ENCODE results near the gene TCAIM. TPM values are rescaled to one million over a fixed set of nuclear protein-coding genes. Genes with fewer than 3 reads are reported as not detected.

The TCAIM gene
- total and polyA plus RNA-seq, 2 donors (not counting 3 experiments of a cell fraction or from before 2014, with no cell fraction given): 9.2 to 18.2 TPM

DNA sequence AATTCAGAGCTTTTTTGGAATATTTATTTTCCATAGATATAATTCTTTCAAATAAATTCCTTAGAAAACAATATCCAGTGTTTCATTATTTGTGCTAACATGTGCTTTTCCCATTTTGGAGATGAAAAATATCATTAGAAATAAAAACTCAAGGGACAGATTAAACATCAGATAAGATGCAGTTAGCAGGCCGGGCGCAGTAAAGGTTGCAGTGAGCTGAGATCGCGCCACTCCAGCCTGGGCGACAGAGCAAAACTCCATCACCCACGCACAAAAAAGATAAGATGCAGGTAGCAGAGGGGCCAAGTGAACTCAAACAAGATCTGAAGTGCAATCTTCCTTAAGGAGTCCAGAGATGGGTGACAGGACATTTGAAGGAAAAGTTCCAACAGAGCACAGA lies 90.9 kb downstream of the TCAIM start:
- no TSS peak for BruUV-seq (replicated peaks)
- Histone ChIP-seq H3K27ac (ENCODE audit: insufficient read depth, low read depth, low read length) (no peak overlapping the region), H2AFZ (ENCODE audit: low read depth, low read length) (no peak overlapping the region), H3K9me3 (replicated peaks; ENCODE audit: control insufficient read depth, insufficient read depth, low read length) (no peaks in the 10 kb centered on the region), H3K9ac (replicated peaks; ENCODE audit: extremely low read depth, insufficient read depth, low read length) (no peak overlapping the region), H3K4me3 (replicated peaks in 1 of 3; ENCODE audit: insufficient read depth in 1 of 3, low read depth in 1 of 3, low read length in 3 of 3) (no peak overlapping the region), H3K4me2 (ENCODE audit: insufficient read depth, low read length) (no peak overlapping the region), H3K4me1 (ENCODE audit: control insufficient read depth, extremely low read depth, insufficient read depth, low read length) (no peaks in the 10 kb centered on the region), H3K9me1 (replicated peaks; ENCODE audit: control insufficient read depth, extremely low read depth, insufficient read depth, low read length) (no peaks in the 10 kb centered on the region), H3K27me3 (ENCODE audit: control insufficient read depth in 2 of 2, insufficient read depth in 2 of 2, low read length in 2 of 2) (no peaks in the 10 kb centered on the region), H3K36me3 (ENCODE audit: control insufficient read depth in 2 of 2, extremely low read depth in 1 of 2, insufficient read depth in 2 of 2, low read length in 2 of 2) (no peaks in the 10 kb centered on the region), H4K20me1 (replicated peaks; ENCODE audit: control insufficient read depth, extremely low read depth, insufficient read depth, low read length) (no peaks in the 10 kb centered on the region), H3K79me2 (ENCODE audit: control insufficient read depth, insufficient read depth, low read length) (no peaks in the 10 kb centered on the region)
- ChIA-PET POLR2A (no interaction called here), CTCF (no interaction called here)
- dilution Hi-C loops (cut with MboI; ENCODE audit: extremely low pct_ligation_motif_present, low sequenced_read_pairs) (no loop called here), intact Hi-C loops (cut with micrococcal nuclease) (no loop called here)
- FAIRE-seq (no peak), DNase-seq (ENCODE audit: low read depth, low spot score) (no peak)
- TF ChIP-seq POLR2AphosphoS5 (IDR thresholded peaks at IDR 0.05; ENCODE audit: insufficient read depth, low read depth, low read length) (no peak), JUN (IDR thresholded peaks at IDR 0.05; ENCODE audit: borderline replicate concordance, insufficient read depth, insufficient read length, low read depth) (no peak), FOS (IDR thresholded peaks at IDR 0.05; ENCODE audit: borderline replicate concordance, insufficient read depth, low read length) (no peak), EZH2 (IDR thresholded peaks at IDR 0.05; ENCODE audit: borderline replicate concordance, low read depth, low read length, severe bottlenecking) (no peak), GATA2 (IDR thresholded peaks at IDR 0.05; ENCODE audit: insufficient read depth, insufficient read length, low read depth, low read length) (no peak), MYC (IDR thresholded peaks at IDR 0.05; ENCODE audit: low read depth, low read length) (no peak), POLR2A (IDR thresholded peaks at IDR 0.05; ENCODE audit: low read depth, low read length) (no peak)
- TF ChIP-seq, protein P1, sequence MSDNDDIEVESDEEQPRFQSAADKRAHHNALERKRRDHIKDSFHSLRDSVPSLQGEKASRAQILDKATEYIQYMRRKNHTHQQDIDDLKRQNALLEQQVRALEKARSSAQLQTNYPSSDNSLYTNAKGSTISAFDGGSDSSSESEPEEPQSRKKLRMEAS (IDR thresholded peaks at IDR 0.05; ENCODE audit: insufficient read depth, insufficient read length): no peak
- TF ChIP-seq, protein P2, sequence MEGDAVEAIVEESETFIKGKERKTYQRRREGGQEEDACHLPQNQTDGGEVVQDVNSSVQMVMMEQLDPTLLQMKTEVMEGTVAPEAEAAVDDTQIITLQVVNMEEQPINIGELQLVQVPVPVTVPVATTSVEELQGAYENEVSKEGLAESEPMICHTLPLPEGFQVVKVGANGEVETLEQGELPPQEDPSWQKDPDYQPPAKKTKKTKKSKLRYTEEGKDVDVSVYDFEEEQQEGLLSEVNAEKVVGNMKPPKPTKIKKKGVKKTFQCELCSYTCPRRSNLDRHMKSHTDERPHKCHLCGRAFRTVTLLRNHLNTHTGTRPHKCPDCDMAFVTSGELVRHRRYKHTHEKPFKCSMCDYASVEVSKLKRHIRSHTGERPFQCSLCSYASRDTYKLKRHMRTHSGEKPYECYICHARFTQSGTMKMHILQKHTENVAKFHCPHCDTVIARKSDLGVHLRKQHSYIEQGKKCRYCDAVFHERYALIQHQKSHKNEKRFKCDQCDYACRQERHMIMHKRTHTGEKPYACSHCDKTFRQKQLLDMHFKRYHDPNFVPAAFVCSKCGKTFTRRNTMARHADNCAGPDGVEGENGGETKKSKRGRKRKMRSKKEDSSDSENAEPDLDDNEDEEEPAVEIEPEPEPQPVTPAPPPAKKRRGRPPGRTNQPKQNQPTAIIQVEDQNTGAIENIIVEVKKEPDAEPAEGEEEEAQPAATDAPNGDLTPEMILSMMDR (IDR thresholded peaks at IDR 0.05; ENCODE audit: extremely low read depth in 1 of 2, insufficient read depth in 1 of 2, low read depth in 1 of 2, low read length in 2 of 2): no peak
